SK-N-DZ (cell line): ENCODE data around the gene RNF7.
"Not testable (repeated sequence)": the region's sequence is repeated elsewhere in the genome, so short reads cannot be mapped to it uniquely, and the experiment has no call there.

Source experiments
- DNase-seq: peaks from one replicate; pipeline ENCODE4 v3.0.0-alpha.2; 2015; ENCODE audit warnings: low spot score
- small RNA-seq, 2 experiments: library from RNA; depleted of rRNA; stranded (forward); fragments of <200 nt; gene quantifications; one replicate each; pipeline ENCODE3, GENCODE V24; 2014

RNF7 gene

DNA sequence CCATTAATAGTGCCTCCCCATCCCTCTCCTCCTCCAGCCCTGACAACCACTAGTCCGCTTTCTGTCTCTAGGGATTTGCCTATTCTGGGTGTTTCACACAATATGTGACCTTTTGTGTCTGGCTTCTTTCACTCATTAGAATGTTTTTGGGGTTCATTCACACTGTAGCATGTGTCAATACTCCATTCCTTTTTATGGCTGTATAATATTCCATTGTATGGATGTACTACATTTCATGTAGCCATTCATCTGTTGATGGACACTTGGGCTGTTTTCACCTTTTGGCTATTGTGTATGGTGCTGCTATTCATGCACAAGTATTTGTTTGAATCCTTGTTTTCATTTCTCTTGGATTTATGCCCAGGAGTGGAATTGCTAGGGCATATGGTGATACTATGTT is 41.6 kb downstream of the RNF7 start:
- DNase-seq, result no peak

DNA sequence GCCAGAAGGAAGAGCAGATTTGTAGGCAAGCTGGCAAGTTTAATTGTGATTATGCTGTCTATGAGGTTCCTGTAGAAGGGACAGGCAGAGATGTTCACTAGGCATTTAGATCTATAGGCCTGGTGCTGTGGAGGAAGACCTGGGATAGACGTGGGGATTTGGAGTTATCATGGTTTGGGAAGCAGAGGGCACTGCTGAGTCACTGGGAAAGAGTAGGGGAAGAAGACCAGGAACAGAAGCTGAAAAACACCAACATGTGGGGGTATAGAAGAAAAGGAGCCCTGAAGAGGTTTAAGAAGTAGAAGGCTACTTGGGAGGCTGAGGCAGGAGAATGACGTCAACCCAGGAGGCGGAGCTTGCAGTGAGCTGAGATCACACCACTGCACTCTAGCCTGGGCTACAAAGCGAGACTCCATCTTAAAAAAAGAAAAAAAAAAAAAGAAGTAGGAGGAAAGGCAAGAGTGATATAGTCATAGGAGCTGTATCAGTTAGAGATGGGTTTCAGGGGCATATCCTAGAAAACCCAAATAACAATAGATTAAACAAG is 44.4 kb downstream of the RNF7 start:
- no peak for DNase-seq

GRCh38 chr3:141783632-141784031 is 45.5 kb downstream of the RNF7 start:
- DNase-seq, result no peak

DNA sequence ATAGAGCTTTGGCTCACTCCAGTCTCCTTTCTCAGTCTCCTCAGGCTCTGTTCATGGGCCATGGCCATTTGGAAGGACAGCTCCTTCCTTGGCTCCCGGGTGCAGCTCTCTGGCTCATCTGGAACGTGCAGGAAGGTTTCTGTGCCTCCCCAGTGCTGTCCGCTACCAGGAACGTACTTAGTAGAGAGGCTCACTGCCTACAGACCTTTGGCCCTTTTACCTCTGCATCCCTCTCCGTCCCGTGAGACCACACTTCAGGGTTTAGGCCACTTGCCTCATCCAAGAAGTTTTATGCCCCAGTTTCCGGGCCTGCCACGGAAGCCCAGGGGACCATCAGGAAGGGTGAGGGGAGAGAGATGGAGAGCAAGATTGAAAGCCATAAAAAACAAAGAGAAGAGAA is 46.0 kb downstream of the RNF7 start:
- no peak for DNase-seq

DNA sequence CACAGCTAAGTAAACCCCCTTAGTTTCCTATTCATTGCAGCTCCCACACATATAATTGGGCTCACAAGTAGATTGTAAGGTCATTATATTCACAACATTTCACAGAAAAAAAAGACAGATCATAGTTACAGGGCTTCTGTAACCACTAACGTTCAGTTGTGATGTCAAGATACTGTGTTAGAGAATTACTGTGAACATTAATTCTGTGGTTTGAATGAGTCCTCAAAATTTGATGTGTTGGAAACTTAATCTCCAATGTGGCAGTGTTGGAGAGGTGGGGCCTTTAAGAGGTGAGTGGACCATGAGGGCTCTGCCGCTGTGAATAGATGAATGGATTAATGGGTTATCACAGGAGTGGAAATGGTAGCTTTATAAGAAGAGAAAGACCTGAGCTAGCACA is 46.4 kb downstream of the RNF7 start:
- DNase-seq, result no peak

DNA sequence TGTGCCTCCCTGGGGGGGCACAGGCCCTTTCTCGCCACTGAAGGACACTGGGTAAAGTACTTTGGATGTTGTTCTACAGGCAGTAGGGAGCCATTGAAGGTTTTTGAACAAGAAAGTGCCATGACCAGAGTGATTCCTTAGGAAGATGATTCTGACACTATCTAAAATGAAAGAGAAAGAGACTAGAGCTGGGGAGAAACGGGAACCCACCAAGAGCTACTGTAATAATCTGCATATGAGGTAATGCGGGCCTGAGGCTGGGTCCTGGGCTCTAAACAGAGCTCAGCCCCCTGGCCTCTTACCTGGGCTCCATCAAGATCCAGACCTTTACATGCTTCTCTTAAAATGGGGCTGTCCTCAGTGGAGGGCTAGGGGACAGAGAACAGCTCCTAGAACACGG is 50.1 kb downstream of the RNF7 start:
- DNase-seq, result no peak

DNA sequence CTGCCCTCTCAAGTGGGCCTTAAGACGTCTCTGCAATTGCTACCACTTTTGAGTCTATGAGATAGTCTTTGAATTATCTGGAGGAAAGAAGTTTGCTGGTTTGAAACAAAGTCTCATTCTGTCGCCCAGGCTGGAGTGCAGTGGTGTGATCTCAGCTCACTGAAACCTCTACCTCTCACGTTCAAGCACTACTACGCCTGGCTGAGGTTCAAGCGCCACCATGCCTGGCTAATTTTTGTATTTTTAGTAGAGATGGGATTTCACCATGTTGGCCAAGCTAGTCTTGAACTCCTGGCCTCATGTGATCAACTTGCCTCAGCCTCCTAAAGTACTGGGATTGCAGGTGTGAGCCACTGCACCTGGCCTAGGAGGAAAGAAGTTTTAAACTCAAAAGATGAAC is 50.7 kb downstream of the RNF7 start:
- not testable (repeated sequence) for DNase-seq

DNA sequence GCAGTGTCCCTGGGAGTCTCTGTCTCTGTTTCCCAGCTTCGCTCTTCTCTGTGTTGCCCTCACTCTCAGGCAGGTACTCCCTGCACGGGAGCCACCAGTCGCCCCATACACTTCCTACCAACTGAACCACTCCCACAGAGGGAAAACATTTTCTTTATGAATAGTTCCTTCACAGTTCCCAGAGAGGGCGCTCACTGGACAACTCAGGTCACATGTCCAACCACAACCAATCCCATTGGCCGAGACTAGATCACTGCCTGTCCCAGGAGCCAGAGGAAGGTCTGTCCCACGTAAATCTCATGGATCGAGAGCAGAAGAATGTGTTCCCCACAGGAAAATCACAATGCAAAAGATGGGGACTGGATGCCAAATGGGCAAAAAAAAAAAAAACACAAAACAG is 51.2 kb downstream of the RNF7 start:
- no peak for DNase-seq

DNA sequence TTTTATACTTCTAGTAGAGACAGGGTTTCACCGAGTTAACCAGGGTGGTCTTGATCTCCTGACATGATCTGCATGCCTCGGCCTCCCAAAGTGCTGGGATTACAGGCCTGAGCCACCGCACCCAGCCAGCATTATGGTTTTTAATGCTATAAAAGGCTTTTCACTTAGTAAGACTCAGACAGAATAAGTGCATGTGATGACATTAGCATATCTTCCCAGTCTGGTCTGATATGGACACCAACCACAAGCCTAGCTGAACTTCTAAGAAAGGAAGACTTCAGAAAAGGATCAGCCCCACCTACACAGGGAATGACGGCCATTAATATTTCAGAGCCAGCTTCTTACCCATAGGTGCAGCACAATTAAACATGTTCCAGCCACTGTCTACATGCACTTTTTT is 52.1 kb downstream of the RNF7 start:
- DNase-seq, result no peak

DNA sequence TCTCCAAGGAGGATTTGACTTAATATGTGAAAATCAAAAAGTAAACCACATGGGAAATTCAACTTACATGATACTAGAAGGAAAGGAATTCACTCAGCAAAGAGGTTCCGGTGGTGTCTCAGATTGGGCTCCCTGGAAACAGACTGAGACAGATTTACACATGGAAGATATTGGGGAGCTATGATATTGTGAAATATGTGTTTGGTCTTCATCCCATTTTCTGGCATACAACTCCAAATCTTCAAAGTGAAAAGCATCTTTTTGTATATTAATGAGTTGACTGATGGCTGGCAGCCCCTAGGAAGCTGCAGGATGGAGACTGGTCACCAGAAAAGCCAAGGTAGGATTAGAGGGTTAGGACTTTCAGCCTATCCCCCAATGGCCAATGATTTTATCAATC is 54.4 kb downstream of the RNF7 start:
- DNase-seq, result no peak

DNA sequence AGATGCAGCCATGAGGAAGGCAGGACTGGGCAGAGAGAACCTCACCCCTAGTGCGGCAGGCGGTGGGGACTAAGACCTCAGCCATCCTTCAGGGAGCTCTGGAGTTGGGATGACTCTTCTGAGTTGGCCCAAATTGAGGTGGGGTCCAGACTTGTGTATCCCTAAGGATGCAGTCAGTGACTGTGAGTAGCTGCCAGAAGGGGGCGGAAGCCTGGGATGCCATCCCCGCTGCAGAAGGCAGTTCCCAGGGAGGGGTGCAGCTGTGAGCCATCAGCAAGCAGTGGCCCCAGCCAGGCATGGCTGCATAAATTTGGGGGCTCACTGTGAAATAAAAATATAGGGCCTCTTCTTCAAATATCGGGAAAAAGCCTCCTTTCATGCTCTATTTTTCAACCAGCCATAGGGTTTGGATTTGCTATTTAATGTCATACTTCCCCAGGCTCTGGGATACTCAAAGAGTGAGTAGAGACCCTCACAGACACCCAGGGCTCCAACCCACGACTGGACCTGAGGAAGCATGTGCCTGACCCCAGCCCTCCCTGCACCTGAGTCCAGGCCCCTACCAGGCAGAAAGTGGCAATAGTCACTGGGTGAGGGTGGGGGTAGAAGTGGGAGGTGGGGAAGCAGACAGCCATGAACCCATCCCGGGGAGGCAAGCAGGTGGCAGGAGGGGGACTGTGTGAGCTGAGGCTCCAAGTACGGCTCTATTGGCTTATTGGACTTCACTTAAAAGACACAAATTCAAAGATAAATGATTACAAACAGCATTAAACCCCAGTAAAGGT is 55.6 kb downstream of the RNF7 start:
- no peak for DNase-seq

DNA sequence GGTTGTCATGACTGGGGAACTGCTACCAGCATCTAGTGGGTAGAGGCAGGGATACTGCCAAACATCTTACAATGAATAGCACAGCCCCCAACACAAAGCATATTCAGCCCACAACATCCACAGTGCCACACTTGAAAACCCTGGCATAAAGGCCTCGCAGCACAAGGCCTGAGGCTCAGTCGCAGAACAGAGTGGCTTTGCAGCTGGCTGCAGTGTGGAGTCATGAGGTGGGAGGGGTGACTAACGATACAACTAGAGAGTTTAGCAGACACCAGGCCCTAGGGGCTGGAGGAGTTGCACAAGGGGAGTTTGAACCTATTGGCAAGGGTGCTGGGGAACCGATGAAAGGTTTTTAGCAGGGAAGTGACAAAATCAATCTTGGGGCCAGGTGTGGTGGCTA is 57.2 kb downstream of the RNF7 start:
- peak; percentile 47 for DNase-seq

DNA sequence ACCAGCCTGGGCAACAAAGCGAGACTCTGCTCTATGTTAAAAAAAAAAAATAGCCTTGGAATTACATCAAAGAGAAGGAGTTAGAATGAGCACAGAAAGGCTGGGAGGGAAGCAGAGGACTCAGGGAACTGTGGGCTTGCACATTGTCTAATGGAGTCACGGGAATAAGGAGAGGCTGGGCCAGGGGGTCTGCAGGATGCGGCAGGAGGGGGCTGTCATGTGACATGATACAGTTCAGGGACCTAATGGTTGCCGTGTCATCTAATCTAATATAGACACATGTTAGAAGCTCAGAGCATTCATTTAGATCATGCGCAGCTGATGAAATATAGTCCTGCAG is 57.6 kb downstream of the RNF7 start:
- peak; percentile 94 for DNase-seq

DNA sequence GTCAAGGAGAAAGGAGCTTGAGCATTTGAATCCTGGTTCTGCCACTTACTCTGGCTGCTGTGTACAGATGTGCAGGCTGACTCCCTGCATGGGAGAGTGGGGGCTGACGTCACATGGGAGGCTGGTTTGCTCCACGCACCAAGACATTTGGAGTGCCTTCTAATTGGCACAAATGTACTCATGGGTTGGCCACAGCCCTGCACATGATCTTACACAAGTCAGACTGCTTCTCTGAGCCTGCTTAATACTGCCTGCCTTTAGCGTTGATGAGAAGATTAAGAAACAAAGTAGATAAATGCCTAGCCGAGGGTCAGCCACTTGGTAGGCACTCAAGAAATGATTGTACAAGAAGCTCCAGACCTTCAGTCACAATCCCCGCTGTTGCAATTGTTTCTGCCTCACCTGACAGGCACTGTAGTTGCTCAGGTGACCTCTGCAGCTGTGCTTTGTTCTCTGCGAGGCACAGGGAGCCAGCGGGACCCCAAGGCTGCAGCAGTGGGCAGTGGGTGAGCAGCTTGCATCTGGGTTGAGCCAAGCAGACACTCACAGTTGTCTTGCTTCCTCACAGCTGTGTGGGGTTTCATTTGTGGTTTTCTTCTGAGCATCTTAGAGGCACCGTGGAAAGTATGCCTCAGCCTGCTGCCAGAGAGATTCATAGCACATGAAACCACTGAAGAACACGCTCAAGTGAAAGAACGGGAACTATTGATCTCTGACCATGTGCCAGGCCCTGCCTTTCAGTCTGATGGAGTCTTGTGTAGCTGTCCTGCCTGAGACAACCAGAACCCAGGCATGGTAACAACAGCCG is 58.2 kb downstream of the RNF7 start:
- DNase-seq, result no peak

Small RNAs within 50 kb of the gene (small RNA-seq; reads per million reads assigned to genes)
- 0 reads per million in 2 experiments for gene AC112771.1
